Measurements from ENCODE around the gene NADK2.

GRCh38 chr5:36250427-36250826, 8.7 kb upstream of the NADK2 start:
- TF ChIP-seq SIN3A (IDR thresholded peaks at IDR 0.05; ENCODE audit: low read depth) (no peak), JUND (IDR thresholded peaks at IDR 0.05) (no peak), POLR2A (IDR thresholded peaks at IDR 0.05; ENCODE audit: borderline replicate concordance, extremely low read depth, insufficient read depth, insufficient read length) (no peak), EZH2 (IDR thresholded peaks at IDR 0.05) (no peak), ZFX (IDR thresholded peaks at IDR 0.05) (no peak), ZNF274 (IDR thresholded peaks at IDR 0.05; ENCODE audit: low read depth, low read length) (no peak), EGR1 (IDR thresholded peaks at IDR 0.05; ENCODE audit: low read depth) (no peak), POLR2AphosphoS5 (IDR thresholded peaks at IDR 0.05; ENCODE audit: low read depth, low read length) (no peak), FOSL1 (IDR thresholded peaks at IDR 0.05; ENCODE audit: low read depth) (no peak), SP1 (IDR thresholded peaks at IDR 0.05; ENCODE audit: low read depth) (no peak), YY1 (IDR thresholded peaks at IDR 0.05; ENCODE audit: extremely low read depth, insufficient replicate concordance, low read depth, low read length) (no peak)
- TF ChIP-seq, protein P1, sequence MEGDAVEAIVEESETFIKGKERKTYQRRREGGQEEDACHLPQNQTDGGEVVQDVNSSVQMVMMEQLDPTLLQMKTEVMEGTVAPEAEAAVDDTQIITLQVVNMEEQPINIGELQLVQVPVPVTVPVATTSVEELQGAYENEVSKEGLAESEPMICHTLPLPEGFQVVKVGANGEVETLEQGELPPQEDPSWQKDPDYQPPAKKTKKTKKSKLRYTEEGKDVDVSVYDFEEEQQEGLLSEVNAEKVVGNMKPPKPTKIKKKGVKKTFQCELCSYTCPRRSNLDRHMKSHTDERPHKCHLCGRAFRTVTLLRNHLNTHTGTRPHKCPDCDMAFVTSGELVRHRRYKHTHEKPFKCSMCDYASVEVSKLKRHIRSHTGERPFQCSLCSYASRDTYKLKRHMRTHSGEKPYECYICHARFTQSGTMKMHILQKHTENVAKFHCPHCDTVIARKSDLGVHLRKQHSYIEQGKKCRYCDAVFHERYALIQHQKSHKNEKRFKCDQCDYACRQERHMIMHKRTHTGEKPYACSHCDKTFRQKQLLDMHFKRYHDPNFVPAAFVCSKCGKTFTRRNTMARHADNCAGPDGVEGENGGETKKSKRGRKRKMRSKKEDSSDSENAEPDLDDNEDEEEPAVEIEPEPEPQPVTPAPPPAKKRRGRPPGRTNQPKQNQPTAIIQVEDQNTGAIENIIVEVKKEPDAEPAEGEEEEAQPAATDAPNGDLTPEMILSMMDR (IDR thresholded peaks at IDR 0.05 in 2 of 3, conservative IDR thresholded peaks at IDR 0.05 in 1 of 3; ENCODE audit: borderline replicate concordance in 1 of 3, insufficient read depth in 1 of 3, low read depth in 2 of 3, low read length in 2 of 3) = no peak

All from HCT116 (cell line).